ENCODE measurements around the gene CDIPT.

The CDIPT gene

DNA sequence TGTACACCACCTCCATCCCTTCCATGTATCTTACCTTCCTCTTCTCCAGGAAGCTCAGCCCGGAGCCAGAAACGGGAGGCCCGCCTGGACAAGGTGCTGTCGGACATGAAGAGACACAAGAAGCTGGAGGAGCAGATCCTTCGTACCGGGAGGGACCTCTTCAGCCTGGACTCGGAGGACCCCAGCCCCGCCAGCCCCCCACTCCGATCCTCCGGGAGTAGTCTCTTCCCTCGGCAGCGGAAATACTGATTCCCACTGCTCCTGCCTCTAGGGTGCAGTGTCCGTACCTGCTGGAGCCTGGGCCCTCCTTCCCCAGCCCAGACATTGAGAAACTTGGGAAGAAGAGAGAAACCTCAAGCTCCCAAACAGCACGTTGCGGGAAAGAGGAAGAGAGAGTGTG, 43.5 kb downstream of the CDIPT start:
- H3K4me3 ChIP-seq (ENCODE audit: low read length) = no peak overlapping the region
- no peak for TF ChIP-seq ZNF274 (IDR thresholded peaks at IDR 0.05; ENCODE audit: low read depth, low read length)

- H3K4me3 ChIP-seq (ENCODE audit: low read length) = no peak overlapping the region
These were observed 44.9 kb downstream of the CDIPT start for GRCh38 chr16:29818082-29818481.

DNA sequence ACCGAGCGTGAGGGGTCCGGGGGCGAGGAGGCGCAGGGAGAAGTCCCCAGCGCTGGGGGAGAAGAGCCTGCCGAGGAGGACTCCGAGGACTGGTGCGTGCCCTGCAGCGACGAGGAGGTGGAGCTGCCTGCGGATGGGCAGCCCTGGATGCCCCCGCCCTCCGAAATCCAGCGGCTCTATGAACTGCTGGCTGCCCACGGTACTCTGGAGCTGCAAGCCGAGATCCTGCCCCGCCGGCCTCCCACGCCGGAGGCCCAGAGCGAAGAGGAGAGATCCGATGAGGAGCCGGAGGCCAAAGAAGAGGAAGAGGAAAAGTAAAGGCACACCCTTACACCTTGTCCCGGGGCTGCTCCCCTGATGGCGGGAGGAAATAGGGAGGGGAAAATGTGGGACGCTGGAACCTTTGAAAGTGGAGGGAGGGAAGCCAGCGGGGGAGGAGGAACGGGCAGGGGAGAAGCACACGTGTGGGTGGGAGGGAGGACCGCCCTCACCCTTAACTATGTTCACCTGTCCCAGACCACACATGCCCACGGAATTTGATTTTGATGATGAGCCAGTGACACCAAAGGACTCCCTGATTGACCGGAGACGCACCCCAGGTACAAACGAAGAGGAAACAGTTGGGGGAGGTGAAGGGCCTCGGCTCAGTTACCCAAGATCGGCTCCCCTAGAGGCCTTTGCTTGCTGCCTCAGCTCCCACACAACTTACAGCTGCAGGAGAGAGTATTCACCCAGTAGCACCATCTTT, 46.2 kb downstream of the CDIPT start:
- no peak for TF ChIP-seq ZNF274 (IDR thresholded peaks at IDR 0.05; ENCODE audit: low read depth, low read length)
- peak overlapping the region; percentile 66 for H3K4me3 ChIP-seq (ENCODE audit: low read length)

More at GRCh38 chr16:29818082-29818481, 44.9 kb downstream of the CDIPT start:
- no peak for TF ChIP-seq ZNF274 (IDR thresholded peaks at IDR 0.05; ENCODE audit: low read depth, low read length)

DNA sequence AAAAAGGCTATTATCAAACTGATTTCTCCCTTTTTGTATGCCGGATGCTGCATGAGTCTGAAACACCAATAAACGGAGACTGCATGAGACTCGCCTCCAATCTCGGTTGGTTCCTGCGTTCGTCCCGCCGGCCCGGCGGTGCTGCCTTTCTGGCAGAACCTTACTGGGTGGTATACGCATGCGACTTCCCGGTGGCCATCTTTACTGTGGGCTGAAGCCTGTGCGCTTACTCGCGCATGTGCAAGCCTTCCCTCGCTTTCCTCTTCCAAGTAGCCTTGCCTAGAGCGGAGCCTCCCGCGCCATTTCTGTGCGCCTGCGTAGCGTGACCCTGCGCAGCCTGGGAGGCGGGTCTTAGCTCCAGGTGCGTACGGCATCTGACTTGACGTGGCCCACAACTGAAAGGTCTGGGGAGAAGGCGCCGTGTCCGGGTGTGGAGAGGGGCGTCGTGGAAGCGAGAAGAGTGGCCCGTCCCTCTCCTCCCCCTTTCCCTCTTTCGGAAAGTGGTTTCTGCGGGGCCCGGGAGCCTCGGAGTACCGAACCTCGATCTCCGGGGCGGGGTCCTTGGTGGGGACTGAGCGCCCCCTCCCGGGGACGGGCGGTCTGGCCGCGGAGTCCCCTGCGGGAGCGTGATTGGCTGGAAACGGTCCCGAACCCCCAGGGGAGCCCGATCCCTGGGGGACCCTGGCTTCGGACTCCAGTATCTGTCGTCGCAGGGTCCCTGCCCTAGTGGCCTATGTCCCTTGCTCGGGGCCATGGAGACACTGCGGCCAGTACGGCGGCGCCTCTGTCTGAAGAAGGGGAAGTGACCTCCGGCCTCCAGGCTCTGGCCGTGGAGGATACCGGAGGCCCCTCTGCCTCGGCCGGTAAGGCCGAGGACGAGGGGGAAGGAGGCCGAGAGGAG, 47.0 kb downstream of the CDIPT start, which contains the start of gene PAGR1:
Gene PAGR1, plus strand, starts transcription at position 360 of the 901 bp plus-strand sequence. Its CDS starts 374 bp downstream, at position 734.
- no peak for TF ChIP-seq ZNF274 (IDR thresholded peaks at IDR 0.05; ENCODE audit: low read depth, low read length)
- H3K4me3 ChIP-seq (ENCODE audit: low read length) = peak within 1 kb of the TSS; percentile 66

DNA sequence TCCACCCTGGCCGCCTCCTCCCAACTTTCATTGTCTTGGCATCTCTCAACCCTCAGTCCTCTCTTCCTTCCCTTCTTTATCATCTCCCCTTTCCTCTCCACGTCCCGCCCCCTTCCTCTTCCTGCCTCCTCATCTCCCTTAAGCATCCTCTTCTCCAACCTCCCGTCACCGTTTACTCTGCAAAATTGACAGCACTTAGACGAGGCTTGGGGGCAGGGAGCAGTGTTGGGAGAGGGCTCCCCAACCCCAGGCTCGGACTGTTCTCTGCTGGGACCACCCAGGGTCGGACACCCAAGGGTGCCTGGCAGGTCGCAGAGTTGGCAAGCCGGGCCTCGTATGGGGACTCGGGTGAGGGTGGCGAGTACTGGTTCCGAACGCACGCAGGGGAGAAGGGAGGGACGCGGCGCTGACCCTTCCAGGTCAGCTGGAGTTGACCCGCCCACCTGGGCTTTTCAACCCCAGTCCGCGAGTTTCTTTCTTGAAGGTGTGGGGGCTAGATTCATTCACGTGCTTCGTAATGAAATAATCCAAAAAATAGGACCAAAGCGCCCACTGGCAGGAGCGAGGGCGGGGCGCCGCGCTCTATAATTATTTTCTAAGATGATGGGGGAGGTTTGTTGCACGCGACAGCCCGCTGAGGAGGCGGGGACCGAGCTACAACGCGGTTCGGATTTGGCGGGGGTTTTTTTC, 47.8 kb downstream of the CDIPT start:
- TF ChIP-seq ZNF274 (IDR thresholded peaks at IDR 0.05; ENCODE audit: low read depth, low read length) = no peak
- H3K4me3 ChIP-seq (ENCODE audit: low read length) = peak overlapping the region; percentile 39; the same call in 1 of the 2 replicates

GRCh38 chr16:29814592-29814991, 48.4 kb downstream of the CDIPT start:
- no peak overlapping the region for H3K4me3 ChIP-seq (ENCODE audit: low read length)
- TF ChIP-seq ZNF274 (IDR thresholded peaks at IDR 0.05; ENCODE audit: low read depth, low read length) = no peak

DNA sequence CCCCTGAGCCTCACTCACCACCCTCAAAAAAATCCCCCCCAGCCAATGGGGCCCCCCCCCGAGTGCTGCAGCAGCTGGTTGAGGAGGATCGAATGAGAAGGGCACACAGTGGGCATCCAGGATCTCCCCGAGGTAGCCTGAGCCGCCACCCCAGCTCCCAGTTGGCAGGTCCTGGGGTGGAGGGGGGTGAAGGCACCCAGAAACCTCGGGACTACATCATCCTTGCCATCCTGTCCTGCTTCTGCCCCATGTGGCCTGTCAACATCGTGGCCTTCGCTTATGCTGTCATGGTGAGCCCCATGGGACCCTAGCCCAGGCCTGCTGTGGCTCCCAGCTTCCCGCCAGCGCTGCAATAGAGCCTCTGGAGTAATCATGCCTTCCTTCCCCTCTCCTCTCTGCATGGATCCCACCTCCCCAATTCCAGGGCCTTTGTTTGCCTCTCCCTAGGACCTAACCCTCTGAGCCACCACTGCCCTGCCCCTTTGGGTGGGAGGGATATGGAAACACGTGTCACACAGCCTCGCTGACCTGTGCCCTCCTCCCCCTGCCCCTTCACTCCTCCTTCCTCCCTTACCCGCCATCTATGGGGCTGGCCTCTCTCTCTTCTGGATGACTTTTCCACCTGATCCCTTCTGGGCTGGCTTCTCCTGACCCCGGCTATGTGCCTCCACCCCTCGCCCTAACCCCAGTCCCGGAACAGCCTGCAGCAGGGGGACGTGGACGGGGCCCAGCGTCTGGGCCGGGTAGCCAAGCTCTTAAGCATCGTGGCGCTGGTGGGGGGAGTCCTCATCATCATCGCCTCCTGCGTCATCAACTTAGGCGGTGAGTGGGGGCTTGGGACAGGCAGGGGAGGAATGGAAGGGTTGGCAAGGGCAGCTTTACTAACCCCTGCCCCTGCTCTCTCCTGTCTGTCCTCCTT, 49.1 kb downstream of the CDIPT start:
- no peak for TF ChIP-seq ZNF274 (IDR thresholded peaks at IDR 0.05; ENCODE audit: low read depth, low read length)
- H3K4me3 ChIP-seq (ENCODE audit: low read length) = no peak overlapping the region

DNA sequence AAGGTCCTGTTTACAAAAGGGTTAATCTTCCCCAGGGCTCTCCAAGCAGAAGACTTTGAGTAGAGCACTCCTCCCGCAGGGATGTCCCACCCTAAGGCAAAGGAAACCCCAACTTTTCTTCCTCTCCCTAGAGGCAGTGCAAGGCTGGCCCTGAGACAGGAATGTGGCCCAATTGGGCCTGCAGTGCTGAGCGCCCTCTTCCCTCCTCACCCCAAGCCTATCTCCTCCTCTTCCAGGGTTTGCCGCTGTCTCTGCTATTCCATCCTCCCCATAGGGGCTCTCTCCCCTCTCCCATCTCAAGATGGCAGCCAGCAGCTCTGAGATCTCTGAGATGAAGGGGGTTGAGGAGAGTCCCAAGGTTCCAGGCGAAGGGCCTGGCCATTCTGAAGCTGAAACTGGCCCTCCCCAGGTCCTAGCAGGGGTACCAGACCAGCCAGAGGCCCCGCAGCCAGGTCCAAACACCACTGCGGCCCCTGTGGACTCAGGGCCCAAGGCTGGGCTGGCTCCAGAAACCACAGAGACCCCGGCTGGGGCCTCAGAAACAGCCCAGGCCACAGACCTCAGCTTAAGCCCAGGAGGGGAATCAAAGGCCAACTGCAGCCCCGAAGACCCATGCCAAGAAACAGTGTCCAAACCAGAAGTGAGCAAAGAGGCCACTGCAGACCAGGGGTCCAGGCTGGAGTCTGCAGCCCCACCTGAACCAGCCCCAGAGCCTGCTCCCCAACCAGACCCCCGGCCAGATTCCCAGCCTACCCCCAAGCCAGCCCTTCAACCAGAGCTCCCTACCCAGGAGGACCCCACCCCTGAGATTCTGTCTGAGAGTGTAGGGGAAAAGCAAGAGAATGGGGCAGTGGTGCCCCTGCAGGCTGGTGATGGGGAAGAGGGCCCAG, 50.0 kb downstream of the CDIPT start:
- H3K4me3 ChIP-seq (ENCODE audit: low read length) = no peak overlapping the region
- no peak for TF ChIP-seq ZNF274 (IDR thresholded peaks at IDR 0.05; ENCODE audit: low read depth, low read length)

GRCh38 chr16:29811896-29812665, 50.9 kb downstream of the CDIPT start, which contains the start of gene PRRT2:
Gene PRRT2 (plus strand): TSS chr16:29812193. CDS start chr16:29813055, 862 bp downstream.
- peak within 1 kb of the TSS; percentile 46; the same call in 1 of the 2 replicates for H3K4me3 ChIP-seq (ENCODE audit: low read length)
- no peak for TF ChIP-seq ZNF274 (IDR thresholded peaks at IDR 0.05; ENCODE audit: low read depth, low read length)

DNA sequence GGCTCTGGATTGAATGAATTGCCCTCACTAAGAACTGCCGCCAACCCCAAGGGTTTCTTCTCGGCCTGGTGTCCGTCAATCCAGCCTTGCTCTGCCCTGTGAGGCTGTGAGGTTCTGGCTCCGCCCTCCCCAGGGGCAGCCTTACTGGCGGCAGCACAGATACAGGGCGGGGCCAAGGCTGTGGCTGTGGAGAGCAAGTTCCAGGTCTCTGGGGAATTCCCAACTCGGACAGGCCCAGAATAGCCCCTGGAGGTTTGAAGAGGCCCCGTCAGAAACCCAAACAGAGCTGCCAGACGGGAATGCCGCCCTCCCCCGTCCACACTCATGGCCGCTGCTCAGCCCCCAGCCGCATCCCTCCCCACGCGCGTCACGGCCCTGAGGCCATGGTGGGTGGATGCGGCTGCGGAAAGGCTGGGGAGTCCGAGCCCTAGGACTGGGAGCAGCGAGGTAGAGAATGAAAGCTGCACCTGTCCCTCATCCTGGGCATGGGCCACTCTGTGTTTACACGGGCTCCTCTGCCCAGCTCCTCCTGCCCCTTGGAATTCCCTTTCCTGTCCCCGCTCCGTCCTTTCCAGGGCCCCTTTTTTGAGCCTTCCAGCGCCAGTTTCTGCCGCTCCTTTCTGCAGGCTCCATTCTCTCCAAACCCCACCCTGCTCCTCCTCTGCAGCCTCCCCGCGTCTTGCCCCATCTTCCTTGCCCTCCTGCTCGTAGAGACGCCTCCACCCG, 51.7 kb downstream of the CDIPT start:
- no peak for TF ChIP-seq ZNF274 (IDR thresholded peaks at IDR 0.05; ENCODE audit: low read depth, low read length)
- peak overlapping the region; percentile 46; the same call in 1 of the 2 replicates for H3K4me3 ChIP-seq (ENCODE audit: low read length)

- peak overlapping the region; percentile 3; the same call in 1 of the 2 replicates for H3K4me3 ChIP-seq (ENCODE audit: low read length)
- TF ChIP-seq ZNF274 (IDR thresholded peaks at IDR 0.05; ENCODE audit: low read depth, low read length) = no peak
These were observed 52.3 kb downstream of the CDIPT start for GRCh38 chr16:29810699-29811169.

Data from GM08714 (cell line).